ENCODE data around the gene TOMM70.

- TF ChIP-seq ZNF501 (CRISPR knock-in tag; IDR thresholded peaks at IDR 0.05) (no peak), NCOA1 (CRISPR knock-in tag; IDR thresholded peaks at IDR 0.05) (no peak), YY1 (IDR thresholded peaks at IDR 0.05; ENCODE audit: insufficient read depth, insufficient replicate concordance, low read depth, low read length) (no peak)
- TF ChIP-seq, protein P1, sequence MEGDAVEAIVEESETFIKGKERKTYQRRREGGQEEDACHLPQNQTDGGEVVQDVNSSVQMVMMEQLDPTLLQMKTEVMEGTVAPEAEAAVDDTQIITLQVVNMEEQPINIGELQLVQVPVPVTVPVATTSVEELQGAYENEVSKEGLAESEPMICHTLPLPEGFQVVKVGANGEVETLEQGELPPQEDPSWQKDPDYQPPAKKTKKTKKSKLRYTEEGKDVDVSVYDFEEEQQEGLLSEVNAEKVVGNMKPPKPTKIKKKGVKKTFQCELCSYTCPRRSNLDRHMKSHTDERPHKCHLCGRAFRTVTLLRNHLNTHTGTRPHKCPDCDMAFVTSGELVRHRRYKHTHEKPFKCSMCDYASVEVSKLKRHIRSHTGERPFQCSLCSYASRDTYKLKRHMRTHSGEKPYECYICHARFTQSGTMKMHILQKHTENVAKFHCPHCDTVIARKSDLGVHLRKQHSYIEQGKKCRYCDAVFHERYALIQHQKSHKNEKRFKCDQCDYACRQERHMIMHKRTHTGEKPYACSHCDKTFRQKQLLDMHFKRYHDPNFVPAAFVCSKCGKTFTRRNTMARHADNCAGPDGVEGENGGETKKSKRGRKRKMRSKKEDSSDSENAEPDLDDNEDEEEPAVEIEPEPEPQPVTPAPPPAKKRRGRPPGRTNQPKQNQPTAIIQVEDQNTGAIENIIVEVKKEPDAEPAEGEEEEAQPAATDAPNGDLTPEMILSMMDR (CRISPR knock-in tag; IDR thresholded peaks at IDR 0.05) = no peak
Observed at GRCh38 chr3:100384733-100385525, 16.0 kb downstream of the TOMM70 start.
